Measurements from ENCODE around the gene ARHGEF40.

The ARHGEF40 gene

DNA sequence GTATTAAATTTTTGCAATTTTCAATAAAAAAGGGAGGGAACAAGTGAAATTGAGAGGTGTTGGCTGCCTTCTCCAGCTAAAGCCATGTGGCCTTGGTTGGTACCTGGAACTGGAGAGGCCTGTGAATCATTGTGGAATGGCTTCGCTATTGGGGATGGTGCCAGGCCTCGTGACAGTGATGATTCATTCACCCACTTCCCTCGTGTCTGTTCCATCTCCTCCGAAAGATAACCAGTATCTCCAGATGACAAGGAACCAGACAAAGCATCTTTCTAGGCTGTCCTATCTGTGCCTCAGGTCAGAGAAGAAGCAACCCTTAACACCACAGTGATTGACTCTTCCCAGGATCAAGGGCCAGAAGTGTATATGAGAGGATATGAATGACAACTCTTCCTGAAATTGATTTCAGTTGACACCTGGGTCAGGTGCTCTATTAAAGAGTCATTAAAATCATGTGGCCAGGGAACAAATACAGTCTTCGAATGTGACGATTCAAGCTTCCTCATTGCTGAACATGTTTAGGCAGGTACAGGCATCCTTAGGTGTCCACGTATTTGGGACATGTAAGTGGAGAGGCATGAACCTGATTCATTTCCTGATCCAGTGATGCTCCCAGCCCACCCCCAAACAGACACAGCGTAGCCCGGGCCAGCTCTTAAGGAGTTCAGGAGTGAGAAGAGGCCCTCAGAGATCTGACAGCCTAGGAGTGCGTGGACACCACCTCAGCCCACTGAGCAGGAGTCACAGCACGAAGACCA, 28.2 kb upstream of the ARHGEF40 start, which contains the start of gene RNASE7:
RNASE7 (plus strand) TSS at position 687 of the 758 bp plus-strand sequence. CDS start 631 bp downstream, outside the sequence.
- no peak for TF ChIP-seq ZFX (IDR thresholded peaks at IDR 0.05)
- TF ChIP-seq, protein P1, sequence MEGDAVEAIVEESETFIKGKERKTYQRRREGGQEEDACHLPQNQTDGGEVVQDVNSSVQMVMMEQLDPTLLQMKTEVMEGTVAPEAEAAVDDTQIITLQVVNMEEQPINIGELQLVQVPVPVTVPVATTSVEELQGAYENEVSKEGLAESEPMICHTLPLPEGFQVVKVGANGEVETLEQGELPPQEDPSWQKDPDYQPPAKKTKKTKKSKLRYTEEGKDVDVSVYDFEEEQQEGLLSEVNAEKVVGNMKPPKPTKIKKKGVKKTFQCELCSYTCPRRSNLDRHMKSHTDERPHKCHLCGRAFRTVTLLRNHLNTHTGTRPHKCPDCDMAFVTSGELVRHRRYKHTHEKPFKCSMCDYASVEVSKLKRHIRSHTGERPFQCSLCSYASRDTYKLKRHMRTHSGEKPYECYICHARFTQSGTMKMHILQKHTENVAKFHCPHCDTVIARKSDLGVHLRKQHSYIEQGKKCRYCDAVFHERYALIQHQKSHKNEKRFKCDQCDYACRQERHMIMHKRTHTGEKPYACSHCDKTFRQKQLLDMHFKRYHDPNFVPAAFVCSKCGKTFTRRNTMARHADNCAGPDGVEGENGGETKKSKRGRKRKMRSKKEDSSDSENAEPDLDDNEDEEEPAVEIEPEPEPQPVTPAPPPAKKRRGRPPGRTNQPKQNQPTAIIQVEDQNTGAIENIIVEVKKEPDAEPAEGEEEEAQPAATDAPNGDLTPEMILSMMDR (conservative IDR thresholded peaks at IDR 0.05): no peak
- peak within 1 kb of the TSS; percentile 27; the same call in 1 of the 2 replicates for H3K27ac ChIP-seq

DNA sequence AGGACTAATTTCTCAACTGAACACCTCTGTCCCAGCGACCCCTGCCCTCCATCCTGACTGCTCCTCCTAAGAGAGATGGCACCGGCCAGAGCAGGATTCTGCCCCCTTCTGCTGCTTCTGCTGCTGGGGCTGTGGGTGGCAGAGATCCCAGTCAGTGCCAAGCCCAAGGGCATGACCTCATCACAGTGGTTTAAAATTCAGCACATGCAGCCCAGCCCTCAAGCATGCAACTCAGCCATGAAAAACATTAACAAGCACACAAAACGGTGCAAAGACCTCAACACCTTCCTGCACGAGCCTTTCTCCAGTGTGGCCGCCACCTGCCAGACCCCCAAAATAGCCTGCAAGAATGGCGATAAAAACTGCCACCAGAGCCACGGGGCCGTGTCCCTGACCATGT, 27.2 kb upstream of the ARHGEF40 start:
- TF ChIP-seq, protein P1 (conservative IDR thresholded peaks at IDR 0.05): no peak
- TF ChIP-seq ZFX (IDR thresholded peaks at IDR 0.05): no peak
- H3K27ac ChIP-seq: peak overlapping the region; percentile 27; the same call in 1 of the 2 replicates

DNA sequence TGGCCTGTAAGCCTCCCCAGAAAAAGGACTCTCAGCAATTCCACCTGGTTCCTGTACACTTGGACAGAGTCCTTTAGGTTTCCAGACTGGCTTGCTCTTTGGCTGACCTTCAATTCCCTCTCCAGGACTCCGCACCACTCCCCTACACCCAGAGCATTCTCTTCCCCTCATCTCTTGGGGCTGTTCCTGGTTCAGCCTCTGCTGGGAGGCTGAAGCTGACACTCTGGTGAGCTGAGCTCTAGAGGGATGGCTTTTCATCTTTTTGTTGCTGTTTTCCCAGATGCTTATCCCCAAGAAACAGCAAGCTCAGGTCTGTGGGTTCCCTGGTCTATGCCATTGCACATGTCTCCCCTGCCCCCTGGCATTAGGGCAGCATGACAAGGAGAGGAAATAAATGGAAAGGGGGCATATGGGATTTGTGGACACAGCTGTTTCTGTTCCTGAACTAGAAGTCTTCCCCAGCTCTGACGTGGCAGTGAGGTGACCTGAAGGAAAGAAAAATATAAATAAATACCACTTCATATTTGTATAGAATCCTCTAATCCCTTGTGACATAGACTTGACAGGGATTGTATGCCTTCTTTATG, 26.6 kb upstream of the ARHGEF40 start:
- no peak for TF ChIP-seq ZFX (IDR thresholded peaks at IDR 0.05)
- TF ChIP-seq, protein P1 (conservative IDR thresholded peaks at IDR 0.05): no peak
- peak overlapping the region; percentile 27; the same call in 1 of the 2 replicates for H3K27ac ChIP-seq

DNA sequence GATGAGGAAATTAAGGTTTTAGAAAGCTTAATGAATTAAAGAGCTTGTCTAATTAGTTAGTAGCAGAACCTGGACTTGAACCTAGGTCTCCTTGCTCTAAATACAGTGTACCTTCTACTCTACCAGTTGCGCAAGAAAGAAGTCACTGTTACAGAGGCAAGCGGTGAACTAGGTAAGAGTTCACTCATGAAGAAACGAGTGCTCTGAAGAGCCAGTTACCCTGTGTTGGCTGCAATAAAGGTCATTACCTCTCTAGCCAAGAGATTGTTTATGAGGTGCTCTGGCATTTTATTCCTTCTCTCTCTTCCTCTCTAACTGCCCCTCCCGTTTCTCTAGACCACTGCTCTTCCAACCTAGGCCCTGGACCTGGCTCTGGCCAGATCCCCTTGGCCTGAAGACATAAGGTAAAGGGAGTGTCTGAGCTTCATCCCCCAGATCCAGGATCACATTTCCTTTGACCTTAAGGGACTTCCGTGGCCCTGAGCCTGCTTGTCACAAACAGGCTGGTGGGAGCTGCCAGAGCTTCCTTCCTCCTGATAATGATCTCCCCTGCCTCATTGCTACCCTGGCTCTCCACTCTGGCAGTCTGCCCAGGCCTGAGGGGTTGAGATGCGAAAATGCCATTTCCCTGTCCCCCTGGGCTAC, 26.0 kb upstream of the ARHGEF40 start:
- peak overlapping the region; percentile 17 for H3K27ac ChIP-seq
- no peak for TF ChIP-seq ZFX (IDR thresholded peaks at IDR 0.05)
- TF ChIP-seq, protein P1 (conservative IDR thresholded peaks at IDR 0.05): no peak

DNA sequence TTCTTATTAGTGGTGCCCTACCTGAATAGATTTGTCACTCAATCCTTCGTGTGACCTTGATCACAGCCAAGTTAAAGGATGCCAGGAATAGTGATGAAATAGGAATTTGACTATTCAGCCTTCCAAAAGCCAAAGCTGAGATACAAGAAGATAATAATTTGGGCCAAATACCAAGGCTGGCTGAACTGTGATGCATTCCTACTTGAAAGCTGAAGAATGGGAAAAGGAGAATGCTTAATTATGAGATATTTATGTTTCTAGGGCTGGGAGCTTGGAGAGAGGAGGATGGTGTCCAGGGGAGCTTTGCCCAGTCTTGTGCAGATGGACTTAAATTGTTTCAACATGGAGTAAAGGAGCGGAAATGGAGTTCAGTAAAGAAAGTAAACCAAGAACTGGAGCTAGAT, 22.7 kb upstream of the ARHGEF40 start:
- TF ChIP-seq, protein P1 (conservative IDR thresholded peaks at IDR 0.05): no peak
- TF ChIP-seq ZFX (IDR thresholded peaks at IDR 0.05): no peak
- H3K27ac ChIP-seq: no peak overlapping the region

DNA sequence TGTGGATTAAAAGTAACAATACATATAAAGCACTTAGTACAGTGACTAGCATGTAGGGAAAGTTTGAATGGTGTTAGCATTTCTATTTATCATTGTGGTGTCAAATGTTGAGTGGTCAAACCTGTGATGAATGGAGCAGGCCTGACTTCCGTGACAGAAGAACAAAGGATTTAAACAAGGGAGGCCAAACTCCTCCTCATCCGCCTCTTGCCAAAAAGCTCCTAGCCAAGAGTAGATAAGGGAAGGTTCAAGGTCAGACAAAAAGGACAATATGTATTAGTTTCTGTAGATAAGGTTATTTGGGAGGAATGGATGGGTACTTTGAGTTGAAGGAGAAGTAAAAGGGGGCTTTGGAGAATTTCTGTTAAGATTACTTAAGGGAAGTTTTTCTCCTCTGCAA, 21.5 kb upstream of the ARHGEF40 start:
- no peak for TF ChIP-seq ZFX (IDR thresholded peaks at IDR 0.05)
- TF ChIP-seq, protein P1 (conservative IDR thresholded peaks at IDR 0.05): no peak
- no peak overlapping the region for H3K27ac ChIP-seq

DNA sequence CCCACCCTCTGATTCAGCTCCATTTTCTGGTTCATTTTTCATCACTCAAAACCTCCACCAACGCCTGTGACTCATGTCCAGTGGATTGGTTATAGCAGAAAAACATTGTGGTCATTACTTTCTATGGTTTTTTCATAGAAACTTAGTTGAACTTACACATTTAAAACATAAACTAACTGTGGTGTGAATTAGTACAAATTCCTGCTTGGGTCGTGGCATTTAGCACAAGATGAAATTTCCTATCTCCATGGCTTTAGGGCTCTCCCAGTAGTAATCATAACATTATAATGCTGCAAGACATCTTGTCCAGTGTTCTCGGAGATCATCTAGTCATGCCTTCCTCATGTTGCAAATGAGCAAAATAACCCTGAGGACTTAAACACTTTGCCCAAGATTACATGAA, 20.8 kb upstream of the ARHGEF40 start:
- H3K27ac ChIP-seq: no peak overlapping the region

More for the DNA sequence above, 20.8 kb upstream of the ARHGEF40 start:
- TF ChIP-seq, protein P1 (conservative IDR thresholded peaks at IDR 0.05): no peak
- TF ChIP-seq ZFX (IDR thresholded peaks at IDR 0.05): no peak
